Measurements from ENCODE around the gene ABCC4. TPM values are rescaled to one million over a fixed set of nuclear protein-coding genes. Genes with fewer than 3 reads are reported as not detected.

ABCC4 gene
- total RNA-seq, 1 donor from 2014 or later, result 13.3 TPM

- H3K4me1 ChIP-seq, result no peaks in the 10 kb centered on the region
- no peak overlapping the region for H3K4me3 ChIP-seq
- H3K27ac ChIP-seq, result no peak overlapping the region
- H3K36me3 ChIP-seq, result no peaks in the 10 kb centered on the region
- no peak for DNase-seq (ENCODE audit: extremely low spot score in 2 of 2)
- H3K27me3 ChIP-seq, result no peaks in the 10 kb centered on the region
- TF ChIP-seq POLR2A (IDR thresholded peaks at IDR 0.05), result no peak
- TF ChIP-seq CTCF (IDR thresholded peaks at IDR 0.05), result no peak
- no peak for TF ChIP-seq POLR2AphosphoS5 (IDR thresholded peaks at IDR 0.05; ENCODE audit: insufficient read depth in 1 of 2, low read depth in 1 of 2)
- intact Hi-C loops (cut with DNase I), result no loop called here
- H3K9me3 ChIP-seq, result no peaks in the 10 kb centered on the region
Measured at GRCh38 chr13:95058680-95059079, 242.6 kb downstream of the ABCC4 start.

- DNase-seq (ENCODE audit: extremely low spot score in 2 of 2), result no peak
- Histone ChIP-seq H3K4me1 (no peaks in the 10 kb centered on the region), H3K36me3 (no peaks in the 10 kb centered on the region), H3K9me3 (no peaks in the 10 kb centered on the region), H3K27me3 (no peaks in the 10 kb centered on the region), H3K27ac (no peak overlapping the region), H3K4me3 (no peak overlapping the region)
- intact Hi-C loops (cut with DNase I), result no loop called here
- TF ChIP-seq POLR2A (IDR thresholded peaks at IDR 0.05) (no peak), POLR2AphosphoS5 (IDR thresholded peaks at IDR 0.05; ENCODE audit: insufficient read depth in 1 of 2, low read depth in 1 of 2) (no peak), CTCF (IDR thresholded peaks at IDR 0.05) (no peak)
Measured at GRCh38 chr13:95056266-95056665, 245.0 kb downstream of the ABCC4 start.

- intact Hi-C loops (cut with DNase I), result no loop called here
- no peaks in the 10 kb centered on the region for H3K36me3 ChIP-seq
- no peak overlapping the region for H3K27ac ChIP-seq
- DNase-seq (ENCODE audit: extremely low spot score in 2 of 2), result no peak
- no peak overlapping the region for H3K4me3 ChIP-seq
- H3K9me3 ChIP-seq, result no peaks in the 10 kb centered on the region
- no peaks in the 10 kb centered on the region for H3K4me1 ChIP-seq
- H3K27me3 ChIP-seq, result no peaks in the 10 kb centered on the region
- no peak for TF ChIP-seq POLR2AphosphoS5 (IDR thresholded peaks at IDR 0.05; ENCODE audit: insufficient read depth in 1 of 2, low read depth in 1 of 2)
- no peak for TF ChIP-seq POLR2A (IDR thresholded peaks at IDR 0.05)
- TF ChIP-seq CTCF (IDR thresholded peaks at IDR 0.05), result no peak
Measured at GRCh38 chr13:95050800-95051615, 250.2 kb downstream of the ABCC4 start.

DNA sequence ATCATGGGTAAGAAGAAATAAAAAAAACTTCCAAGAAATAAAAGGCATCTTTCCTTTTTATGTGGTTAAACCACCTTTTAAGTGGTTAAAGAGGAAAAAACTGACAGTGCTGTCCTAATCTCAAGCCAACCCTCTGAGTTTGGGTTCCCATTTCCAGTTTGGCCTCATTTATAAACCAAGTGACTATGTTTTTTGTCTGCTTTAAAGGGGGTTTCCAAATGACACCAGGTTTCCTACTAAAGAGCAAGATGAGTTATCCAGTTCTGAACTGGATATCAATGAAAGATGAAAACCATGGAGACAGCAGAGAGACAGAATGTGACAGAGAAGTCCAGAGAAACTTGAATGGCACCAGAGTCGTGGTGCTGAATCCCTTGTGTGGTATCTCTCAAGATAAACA lies 251.5 kb downstream of the ABCC4 start:
- intact Hi-C loops (cut with DNase I), result no loop called here

More for the DNA sequence above, 251.5 kb downstream of the ABCC4 start:
- H3K4me1 ChIP-seq, result no peaks in the 10 kb centered on the region
- TF ChIP-seq POLR2AphosphoS5 (IDR thresholded peaks at IDR 0.05; ENCODE audit: insufficient read depth in 1 of 2, low read depth in 1 of 2), result no peak
- no peak for TF ChIP-seq POLR2A (IDR thresholded peaks at IDR 0.05)
- TF ChIP-seq CTCF (IDR thresholded peaks at IDR 0.05), result no peak
- no peak overlapping the region for H3K4me3 ChIP-seq
- DNase-seq (ENCODE audit: extremely low spot score in 2 of 2), result no peak
- no peaks in the 10 kb centered on the region for H3K36me3 ChIP-seq
- no peaks in the 10 kb centered on the region for H3K9me3 ChIP-seq
- H3K27me3 ChIP-seq, result no peaks in the 10 kb centered on the region
- no peak overlapping the region for H3K27ac ChIP-seq

Data from vagina (tissue), 2 donors.